ENCODE data around the gene ACTN1. TPM values are rescaled to one million over a fixed set of nuclear protein-coding genes. Genes with fewer than 3 reads are reported as not detected.

Gene ACTN1
- total RNA-seq, 2 donors from 2014 or later = 106 to 185 TPM

GRCh38 chr14:68924186-68925158 is 54.6 kb downstream of the ACTN1 start:
- Histone ChIP-seq H3K4me3 (no peak overlapping the region), H3K4me1 (peaks cover 8% of the 10 kb centered on the region), H3K9me3 (no peaks in the 10 kb centered on the region), H3K36me3 (no peaks in the 10 kb centered on the region), H3K27ac (no peak overlapping the region), H3K9ac (ENCODE audit: low read depth in 2 of 2, low read length in 2 of 2) (no peak overlapping the region), H3K27me3 (no peaks in the 10 kb centered on the region)
- intact Hi-C loops (cut with DNase I) = no loop called here
- TF ChIP-seq CTCF (IDR thresholded peaks at IDR 0.05) = no peak
- no peak for DNase-seq

- intact Hi-C loops (cut with DNase I) = no loop called here
- Histone ChIP-seq H3K4me3 (no peak overlapping the region), H3K27me3 (no peaks in the 10 kb centered on the region), H3K27ac (no peak overlapping the region), H3K4me1 (peaks cover 1% of the 10 kb centered on the region), H3K36me3 (no peaks in the 10 kb centered on the region), H3K9me3 (no peaks in the 10 kb centered on the region), H3K9ac (ENCODE audit: low read depth in 2 of 2, low read length in 2 of 2) (no peak overlapping the region)
- DNase-seq = no peak
- TF ChIP-seq CTCF (IDR thresholded peaks at IDR 0.05) = no peak
These were observed 56.2 kb downstream of the ACTN1 start for GRCh38 chr14:68922886-68923285.

GRCh38 chr14:68922201-68922621 is 56.9 kb downstream of the ACTN1 start:
- no peak for TF ChIP-seq CTCF (IDR thresholded peaks at IDR 0.05)

GRCh38 chr14:68921666-68922065 is 57.4 kb downstream of the ACTN1 start:
- intact Hi-C loops (cut with DNase I) = no loop called here
- peaks cover 3% of the 10 kb centered on the region for H3K36me3 ChIP-seq
- H3K4me3 ChIP-seq = no peak overlapping the region
- H3K27me3 ChIP-seq = no peaks in the 10 kb centered on the region
- H3K4me1 ChIP-seq = no peaks in the 10 kb centered on the region
- no peak for TF ChIP-seq CTCF (IDR thresholded peaks at IDR 0.05)
- no peak overlapping the region for H3K9ac ChIP-seq (ENCODE audit: low read depth in 2 of 2, low read length in 2 of 2)
- no peak overlapping the region for H3K27ac ChIP-seq
- no peak for DNase-seq
- no peaks in the 10 kb centered on the region for H3K9me3 ChIP-seq

More at GRCh38 chr14:68922201-68922621, 56.9 kb downstream of the ACTN1 start:
- no peaks in the 10 kb centered on the region for H3K4me1 ChIP-seq
- peak overlapping the region in 1 of 2 donors; percentile 16 for H3K9ac ChIP-seq (ENCODE audit: low read depth in 2 of 2, low read length in 2 of 2)
- no peaks in the 10 kb centered on the region for H3K9me3 ChIP-seq
- intact Hi-C loops (cut with DNase I) = no loop called here
- H3K36me3 ChIP-seq = peaks cover 3% of the 10 kb centered on the region
- no peak for DNase-seq
- no peak overlapping the region for H3K27ac ChIP-seq
- no peaks in the 10 kb centered on the region for H3K27me3 ChIP-seq
- H3K4me3 ChIP-seq = no peak overlapping the region

- no peak overlapping the region for H3K9ac ChIP-seq (ENCODE audit: low read depth in 2 of 2, low read length in 2 of 2)
- H3K9me3 ChIP-seq = no peaks in the 10 kb centered on the region
- H3K27ac ChIP-seq = no peak overlapping the region
- peaks cover 3% of the 10 kb centered on the region for H3K36me3 ChIP-seq
- no peaks in the 10 kb centered on the region for H3K27me3 ChIP-seq
- DNase-seq = no peak
- intact Hi-C loops (cut with DNase I) = no loop called here
- no peak for TF ChIP-seq CTCF (IDR thresholded peaks at IDR 0.05)
- H3K4me3 ChIP-seq = no peak overlapping the region
- H3K4me1 ChIP-seq = no peaks in the 10 kb centered on the region
These were observed 58.1 kb downstream of the ACTN1 start for GRCh38 chr14:68921049-68921448.
